GM21737 (cell line): Measurements from ENCODE around the gene ASIP.

ENCODE experiments used
- ATAC-seq: cut with Tn5 transposase; IDR thresholded peaks from one replicate; pipeline ENCODE4 v1.9.1; 2021; ENCODE audit warnings: mild to moderate bottlenecking, moderate library complexity; ENCODE audit not compliant: unreplicated experiment

The ASIP gene

DNA sequence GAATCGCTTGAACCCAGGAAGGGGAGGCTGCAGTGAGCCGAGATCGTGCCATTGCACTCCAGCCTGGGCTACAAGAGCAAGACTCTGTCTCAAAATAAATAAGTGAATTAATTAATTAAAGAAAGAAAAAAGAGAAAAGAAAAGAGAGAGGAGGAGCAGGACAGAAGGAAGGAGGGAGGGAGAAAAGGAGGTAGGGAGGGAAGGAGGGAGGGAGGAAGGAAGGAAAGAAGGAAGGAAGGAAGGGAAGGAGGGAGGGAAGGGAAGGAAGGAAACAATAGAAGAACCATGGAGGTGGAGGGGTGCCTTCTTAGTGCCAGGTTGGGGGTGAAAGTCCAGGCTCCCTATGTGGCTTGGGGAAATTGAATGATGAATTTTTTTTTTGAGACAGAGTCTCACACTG, 68.5 kb downstream of the ASIP start:
- ATAC-seq = no peak

DNA sequence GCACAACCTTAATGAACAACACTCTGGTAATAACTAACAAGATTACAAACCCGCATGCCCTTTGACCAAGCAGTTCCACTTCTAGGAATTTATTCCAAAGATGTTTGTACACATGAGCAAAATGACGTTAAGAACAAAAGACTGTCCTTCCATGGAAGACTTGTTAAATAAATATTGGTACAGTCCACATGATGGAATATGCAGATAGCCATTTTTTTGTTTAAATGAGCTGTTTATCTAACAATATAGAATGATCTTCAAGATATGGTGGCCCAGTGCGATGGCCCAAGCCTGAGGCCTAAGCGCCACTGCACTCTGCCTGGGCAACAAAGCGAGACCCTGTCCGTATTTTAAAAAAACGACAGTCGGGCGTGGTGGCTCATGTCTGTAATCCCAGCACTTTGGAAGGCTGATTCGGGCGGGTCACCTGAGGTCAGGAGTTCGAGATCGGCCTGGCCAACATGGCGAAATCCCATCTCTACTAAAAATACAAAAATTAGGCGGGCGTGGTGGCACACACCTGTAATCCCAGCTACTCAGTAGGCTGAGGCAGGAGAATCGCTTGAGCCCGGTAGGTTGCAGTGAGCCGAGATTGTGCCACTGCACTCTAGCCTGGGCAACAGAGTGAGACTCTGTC, 69.4 kb downstream of the ASIP start:
- ATAC-seq = no peak

DNA sequence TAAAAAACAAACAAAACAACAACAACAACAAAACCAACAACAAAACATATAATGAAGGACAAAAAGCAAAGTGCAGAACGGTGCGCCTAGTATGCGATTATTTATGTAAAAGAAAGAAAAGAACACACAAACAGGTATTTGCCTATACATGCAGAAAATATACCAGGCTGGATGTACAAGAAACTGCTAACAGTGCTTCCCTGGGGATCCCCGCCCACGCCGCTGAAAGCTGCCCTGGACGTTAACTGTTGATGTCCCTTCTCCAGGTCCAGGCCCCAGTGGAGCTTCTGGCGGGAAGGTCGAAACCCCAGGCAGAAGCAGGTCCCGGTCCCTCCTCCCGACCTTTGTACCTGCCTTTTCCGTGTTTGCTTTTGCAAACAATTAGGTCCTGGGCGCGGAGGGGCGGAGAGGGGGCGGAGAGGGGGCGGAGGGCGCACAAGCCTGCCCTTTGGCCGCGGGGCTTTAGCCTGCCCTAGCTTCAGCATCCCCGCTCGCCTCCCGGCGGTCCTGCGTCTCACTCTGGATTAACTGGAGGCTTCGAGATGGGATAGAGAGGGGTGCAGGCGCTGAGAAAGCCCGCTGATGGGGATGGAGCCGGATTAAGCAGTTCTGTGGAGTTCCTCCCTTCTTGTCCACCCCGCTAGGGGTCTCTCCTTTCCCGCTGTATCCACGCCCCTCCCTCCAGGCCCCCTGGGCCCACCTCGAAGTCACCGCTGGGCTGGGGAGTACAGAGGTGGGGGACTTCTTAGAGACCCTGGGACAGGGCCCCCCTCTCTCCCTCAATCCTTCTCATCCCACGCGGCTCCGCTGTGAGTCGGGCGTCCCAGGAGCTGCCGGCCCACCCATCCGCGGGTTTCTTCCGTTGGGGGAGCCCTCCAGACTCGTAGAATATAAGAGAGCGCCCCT, 70.1 kb downstream of the ASIP start:
- no peak for ATAC-seq

DNA sequence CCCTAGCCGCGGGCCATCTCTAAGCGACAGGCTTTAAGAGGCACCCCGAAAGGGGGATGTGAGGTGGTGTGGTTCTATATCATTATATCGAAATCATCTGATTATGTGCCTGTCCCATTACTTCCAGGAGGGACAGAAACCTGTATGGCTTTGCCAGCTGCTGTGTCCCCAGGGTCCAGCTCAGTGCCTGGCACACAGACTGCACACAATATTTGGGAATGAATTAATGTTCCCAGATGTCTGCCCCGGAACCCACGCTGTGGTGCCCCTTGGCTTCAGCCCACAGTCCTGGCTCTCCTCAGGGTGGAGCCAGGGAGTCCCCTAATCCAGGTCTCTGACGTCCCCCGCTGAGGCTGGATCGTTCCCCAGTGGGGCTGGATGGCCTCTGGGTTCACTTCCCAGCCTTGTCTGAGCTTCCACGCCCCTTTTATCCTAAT, 70.8 kb downstream of the ASIP start:
- ATAC-seq = no peak

DNA sequence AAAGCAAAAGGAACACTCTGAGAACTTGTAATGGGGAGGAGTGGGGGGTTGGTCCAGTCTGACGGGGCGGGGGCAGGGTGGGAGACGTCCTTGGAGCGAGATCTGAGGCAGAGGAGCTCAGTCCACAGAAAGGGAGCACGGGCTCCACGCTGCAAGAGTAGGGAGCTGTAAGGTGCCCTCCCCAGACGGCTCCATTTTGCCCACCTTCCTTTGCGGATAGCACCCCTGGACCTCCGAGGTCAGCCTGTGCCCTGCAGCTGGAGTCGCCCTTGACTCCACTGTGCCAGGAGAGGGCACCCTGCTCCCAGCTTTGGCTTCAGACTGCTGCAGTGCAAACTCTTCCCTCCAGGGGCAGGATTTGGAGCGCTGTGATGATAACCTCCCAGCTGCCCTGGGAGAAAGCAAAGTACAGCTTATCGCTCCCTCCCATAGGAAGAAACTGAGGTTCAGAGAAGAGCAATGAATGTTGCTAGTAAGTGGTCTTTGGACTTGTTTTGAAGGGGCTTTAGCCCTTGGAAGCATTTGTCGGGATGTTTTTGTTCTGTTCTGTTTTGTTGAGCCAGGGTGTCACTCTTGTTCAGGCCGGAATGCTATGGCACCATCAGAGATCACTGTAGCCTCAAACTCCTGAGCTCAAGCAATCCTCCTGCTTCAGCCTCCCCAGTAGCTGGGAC, 71.5 kb downstream of the ASIP start:
- ATAC-seq = peak; percentile 89

DNA sequence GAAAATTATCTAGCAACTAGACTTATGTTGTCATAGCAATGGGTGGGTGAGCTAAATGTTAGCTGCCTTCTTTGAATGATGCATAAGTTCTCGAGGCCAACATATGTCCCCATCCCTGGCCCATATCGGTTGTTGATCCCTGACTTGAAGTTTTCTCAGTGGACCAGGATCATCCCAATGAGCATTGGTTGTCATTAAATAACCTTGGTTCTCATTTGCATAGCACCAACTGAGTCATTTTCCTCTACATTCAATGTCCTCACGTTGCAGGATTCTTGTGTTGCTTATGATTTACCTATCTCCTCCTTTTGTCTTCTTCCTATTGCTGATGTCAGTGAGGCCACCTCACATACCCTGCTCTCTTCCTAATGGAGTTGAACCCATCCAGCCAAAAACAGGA, 74.0 kb downstream of the ASIP start:
- no peak for ATAC-seq

DNA sequence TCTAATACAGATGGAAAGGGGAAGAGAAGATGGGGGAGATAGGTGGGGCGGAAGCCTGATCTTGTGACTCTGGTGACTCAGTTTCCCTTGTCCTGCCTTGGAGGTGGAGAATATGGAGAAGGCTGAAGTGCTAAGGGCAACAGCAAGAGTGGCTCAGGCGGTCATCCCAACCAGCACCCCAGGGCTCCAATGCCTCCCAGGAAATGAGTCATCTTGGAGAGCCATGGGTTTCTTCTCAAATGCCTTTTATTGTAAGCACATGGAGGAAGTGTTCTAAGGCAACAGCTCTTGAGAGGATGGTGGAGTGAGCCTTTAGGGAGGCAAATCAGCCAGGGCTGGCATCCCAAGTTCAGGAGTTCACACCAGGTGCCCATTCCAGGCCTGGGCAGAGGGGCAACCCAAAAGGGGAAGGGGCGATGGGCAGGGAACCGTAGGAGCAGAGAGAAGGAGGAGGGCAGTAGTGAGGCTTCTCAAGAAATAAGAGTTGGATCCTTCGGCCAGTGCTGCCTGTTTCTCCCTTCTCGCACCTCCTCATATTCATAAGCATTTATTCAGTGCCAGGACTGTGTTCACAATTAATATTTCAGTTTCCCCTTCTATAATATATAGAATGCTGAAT, 75.1 kb downstream of the ASIP start:
- no peak for ATAC-seq
